ENCODE measurements around the gene APEH.

GRCh38 chr3:49732597-49732996 lies 58.4 kb downstream of the APEH start:
- TF ChIP-seq CTCF (IDR thresholded peaks at IDR 0.05): no peak
- no peak for TF ChIP-seq POLR2A (IDR thresholded peaks at IDR 0.05)

All from body of pancreas (tissue), 4 donors.